IPS-15b (cell line): ENCODE measurements around the gene DBT.
"Not testable (repeated sequence)": the region's sequence is repeated elsewhere in the genome, so short reads cannot be mapped to it uniquely, and the experiment has no call there.

ENCODE experiments used
- H3K27me3 ChIP-seq: one replicate; pipeline ENCODE4 v1.6.1; 2013; ENCODE audit warnings: low read length; ENCODE audit not compliant: control insufficient read depth, insufficient read depth
- H3K36me3 ChIP-seq: one replicate; pipeline ENCODE4 v1.6.1; 2013; ENCODE audit warnings: low read length; ENCODE audit not compliant: control insufficient read depth, insufficient read depth
- H3K4me1 ChIP-seq: one replicate; pipeline ENCODE4 v1.6.1; 2013; ENCODE audit warnings: mild to moderate bottlenecking, low read length; ENCODE audit not compliant: control insufficient read depth, insufficient read depth
- H3K4me3 ChIP-seq: one replicate; pipeline ENCODE4 v1.5.1; 2013; ENCODE audit warnings: low read depth, low read length
- H3K9ac ChIP-seq: one replicate; pipeline ENCODE4 v1.6.1; 2013; ENCODE audit warnings: low read depth, mild to moderate bottlenecking, low read length
- H3K9me3 ChIP-seq: one replicate; pipeline ENCODE4 v1.6.1; 2013; ENCODE audit warnings: mild to moderate bottlenecking, low read length; ENCODE audit not compliant: control insufficient read depth, insufficient read depth

Gene DBT

GRCh38 chr1:100249155-100249536 lies 488 bp downstream of the DBT start:
- Histone ChIP-seq H3K4me3 (peak overlapping the region; percentile 96), H3K9me3 (no peaks in the 10 kb centered on the region), H3K9ac (peak overlapping the region; percentile 97), H3K27me3 (no peaks in the 10 kb centered on the region), H3K36me3 (no peaks in the 10 kb centered on the region), H3K4me1 (peaks cover 11% of the 10 kb centered on the region)

GRCh38 chr1:100246738-100247137 lies 2.9 kb downstream of the DBT start:
- Histone ChIP-seq H3K9ac (no peak overlapping the region), H3K4me1 (peaks cover 8% of the 10 kb centered on the region), H3K36me3 (no peaks in the 10 kb centered on the region), H3K27me3 (no peaks in the 10 kb centered on the region), H3K9me3 (no peaks in the 10 kb centered on the region), H3K4me3 (no peak overlapping the region)

- no peaks in the 10 kb centered on the region for H3K4me1 ChIP-seq
- H3K27me3 ChIP-seq: no peaks in the 10 kb centered on the region
- no peaks in the 10 kb centered on the region for H3K9me3 ChIP-seq
- no peak overlapping the region for H3K9ac ChIP-seq
- H3K4me3 ChIP-seq: no peak overlapping the region
- H3K36me3 ChIP-seq: no peaks in the 10 kb centered on the region
Measured at GRCh38 chr1:100240631-100241030, 9.0 kb downstream of the DBT start.

GRCh38 chr1:100239961-100240360 lies 9.7 kb downstream of the DBT start:
- H3K36me3 ChIP-seq: no peaks in the 10 kb centered on the region
- H3K27me3 ChIP-seq: no peaks in the 10 kb centered on the region
- H3K4me3 ChIP-seq: no peak overlapping the region
- no peak overlapping the region for H3K9ac ChIP-seq
- no peaks in the 10 kb centered on the region for H3K4me1 ChIP-seq
- H3K9me3 ChIP-seq: no peaks in the 10 kb centered on the region

GRCh38 chr1:100237091-100237490 lies 12.5 kb downstream of the DBT start:
- H3K27me3 ChIP-seq: no peaks in the 10 kb centered on the region
- H3K4me1 ChIP-seq: no peaks in the 10 kb centered on the region
- H3K9me3 ChIP-seq: no peaks in the 10 kb centered on the region
- no peaks in the 10 kb centered on the region for H3K36me3 ChIP-seq
- H3K9ac ChIP-seq: peak overlapping the region; percentile 4
- no peak overlapping the region for H3K4me3 ChIP-seq

- Histone ChIP-seq H3K9me3 (no peaks in the 10 kb centered on the region), H3K4me1 (no peaks in the 10 kb centered on the region), H3K27me3 (no peaks in the 10 kb centered on the region), H3K4me3 (no peak overlapping the region), H3K9ac (no peak overlapping the region), H3K36me3 (no peaks in the 10 kb centered on the region)
Measured at GRCh38 chr1:100234432-100234831, 15.2 kb downstream of the DBT start.

DNA sequence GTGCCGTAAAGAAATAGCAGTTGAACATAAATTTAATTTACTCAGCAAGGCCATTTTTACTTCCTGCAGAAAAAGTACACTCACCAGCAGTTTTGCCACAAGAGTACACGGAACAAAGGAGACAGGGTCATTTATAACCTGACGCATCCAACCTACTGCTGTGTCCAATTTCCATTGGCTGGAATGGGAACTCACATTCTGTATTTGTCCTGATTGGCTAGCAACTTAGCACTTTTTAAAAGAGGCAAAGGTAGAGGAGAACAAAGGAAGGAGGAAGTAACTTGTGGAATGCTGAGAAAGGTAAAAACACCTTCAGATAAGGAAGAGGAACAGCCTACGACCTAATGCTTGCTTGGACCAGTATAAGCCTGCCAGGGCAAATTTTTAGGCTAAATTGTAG lies 16.1 kb downstream of the DBT start:
- H3K9me3 ChIP-seq, H3K36me3 ChIP-seq, H3K4me3 ChIP-seq, H3K4me1 ChIP-seq, H3K27me3 ChIP-seq, H3K9ac ChIP-seq: not testable (repeated sequence)

DNA sequence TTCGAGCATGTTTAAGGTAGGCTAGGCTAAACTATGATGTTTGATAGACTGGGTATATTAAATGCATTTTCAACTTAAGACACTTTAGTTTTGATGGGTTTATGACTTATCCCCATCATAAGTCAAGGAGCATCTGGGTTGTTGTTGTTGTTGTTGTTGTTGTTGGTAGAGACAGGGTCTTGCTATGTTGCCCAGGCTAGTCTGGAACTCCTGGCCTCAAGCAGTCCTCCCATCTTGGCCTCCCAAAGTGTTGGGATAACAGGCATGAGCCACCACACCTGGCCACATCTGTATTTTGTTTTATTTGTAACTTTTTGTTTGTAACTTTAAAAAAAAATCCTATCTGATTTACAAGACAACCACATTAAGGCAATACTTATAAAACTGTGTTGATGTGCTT lies 17.5 kb downstream of the DBT start:
- no peak overlapping the region for H3K9ac ChIP-seq
- no peaks in the 10 kb centered on the region for H3K4me1 ChIP-seq
- H3K27me3 ChIP-seq: no peaks in the 10 kb centered on the region
- H3K9me3 ChIP-seq: no peaks in the 10 kb centered on the region
- H3K36me3 ChIP-seq: no peaks in the 10 kb centered on the region
- H3K4me3 ChIP-seq: no peak overlapping the region

- H3K4me3 ChIP-seq: no peak overlapping the region
- no peaks in the 10 kb centered on the region for H3K4me1 ChIP-seq
- no peaks in the 10 kb centered on the region for H3K9me3 ChIP-seq
- no peaks in the 10 kb centered on the region for H3K27me3 ChIP-seq
- no peaks in the 10 kb centered on the region for H3K36me3 ChIP-seq
- H3K9ac ChIP-seq: no peak overlapping the region
Measured at GRCh38 chr1:100231721-100232120, 17.9 kb downstream of the DBT start.

- H3K4me3 ChIP-seq: no peak overlapping the region
- no peak overlapping the region for H3K9ac ChIP-seq
- no peaks in the 10 kb centered on the region for H3K4me1 ChIP-seq
- H3K36me3 ChIP-seq: no peaks in the 10 kb centered on the region
- H3K27me3 ChIP-seq: no peaks in the 10 kb centered on the region
- no peaks in the 10 kb centered on the region for H3K9me3 ChIP-seq
Measured at GRCh38 chr1:100230765-100231164, 18.9 kb downstream of the DBT start.

- no peak overlapping the region for H3K4me3 ChIP-seq
- H3K9me3 ChIP-seq: no peaks in the 10 kb centered on the region
- H3K4me1 ChIP-seq: no peaks in the 10 kb centered on the region
- H3K9ac ChIP-seq: no peak overlapping the region
- H3K27me3 ChIP-seq: no peaks in the 10 kb centered on the region
- H3K36me3 ChIP-seq: no peaks in the 10 kb centered on the region
Measured at GRCh38 chr1:100229681-100230443, 19.8 kb downstream of the DBT start.

- Histone ChIP-seq H3K9ac (no peak overlapping the region), H3K9me3 (no peaks in the 10 kb centered on the region), H3K27me3 (no peaks in the 10 kb centered on the region), H3K4me1 (no peaks in the 10 kb centered on the region), H3K4me3 (no peak overlapping the region), H3K36me3 (no peaks in the 10 kb centered on the region)
Measured at GRCh38 chr1:100222428-100222827, 27.2 kb downstream of the DBT start.
